GM18507 (cell line): ENCODE results near the gene GPC3.

ENCODE experiments used
- DNase-seq: peaks from one replicate; pipeline ENCODE4 v3.0.0; 2011; ENCODE audit warnings: low read depth; ENCODE audit not compliant: insufficient read length; ENCODE audit errors: extremely low spot score
- FAIRE-seq: peaks from 2 replicates; lab custom pipeline; 2011; peaks lifted over from hg19 to GRCh38; lab: Jason Lieb, UNC

GPC3 gene

DNA sequence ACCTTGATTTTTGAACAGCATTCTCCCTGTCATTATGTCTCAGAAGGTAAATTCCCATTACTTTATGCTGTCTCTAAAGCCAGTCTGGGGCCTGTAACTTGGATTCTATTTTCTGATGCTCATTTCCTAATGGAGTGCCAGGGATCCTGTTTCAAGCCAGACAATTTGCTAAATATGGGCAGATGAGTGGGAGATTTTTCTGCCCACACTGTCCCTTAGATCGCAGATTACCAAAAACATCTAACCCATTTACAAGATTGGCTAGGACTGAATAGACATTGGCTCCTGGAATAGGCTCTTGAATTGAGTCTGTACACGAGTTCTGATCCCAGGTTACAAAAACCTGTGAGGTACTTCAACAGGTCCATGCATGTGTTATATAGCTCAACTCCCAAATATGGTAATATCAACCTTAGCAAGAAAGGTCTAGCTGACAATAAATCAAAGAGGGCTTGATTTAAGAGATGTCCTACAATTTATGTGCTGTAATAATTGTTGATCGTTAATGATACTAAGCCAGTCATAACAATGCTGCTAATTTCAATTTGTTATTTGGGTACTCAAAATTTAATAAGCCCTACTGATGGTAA is 5.7 kb downstream of the GPC3 start:
- FAIRE-seq, result no peak
- DNase-seq, result no peak

DNA sequence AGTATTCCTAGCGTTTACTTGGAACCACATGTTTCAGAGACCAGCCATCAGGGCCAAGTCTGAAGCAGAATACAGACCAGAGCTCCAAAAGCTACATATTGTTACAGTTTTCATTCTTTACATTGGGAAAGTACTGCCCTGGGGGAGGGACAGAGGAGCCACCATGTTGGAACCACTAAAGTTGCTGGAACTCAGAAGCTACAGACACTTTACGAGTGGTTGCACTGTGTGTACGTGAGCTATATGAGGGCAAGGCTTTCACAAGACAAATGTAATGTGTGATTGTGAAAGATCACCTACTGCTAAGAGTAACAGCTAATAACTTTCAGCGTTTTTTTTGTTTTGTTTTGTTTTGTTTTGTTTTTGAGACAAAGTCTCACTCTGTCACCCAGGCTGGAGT is 11.7 kb downstream of the GPC3 start:
- no peak for DNase-seq
- no peak for FAIRE-seq

DNA sequence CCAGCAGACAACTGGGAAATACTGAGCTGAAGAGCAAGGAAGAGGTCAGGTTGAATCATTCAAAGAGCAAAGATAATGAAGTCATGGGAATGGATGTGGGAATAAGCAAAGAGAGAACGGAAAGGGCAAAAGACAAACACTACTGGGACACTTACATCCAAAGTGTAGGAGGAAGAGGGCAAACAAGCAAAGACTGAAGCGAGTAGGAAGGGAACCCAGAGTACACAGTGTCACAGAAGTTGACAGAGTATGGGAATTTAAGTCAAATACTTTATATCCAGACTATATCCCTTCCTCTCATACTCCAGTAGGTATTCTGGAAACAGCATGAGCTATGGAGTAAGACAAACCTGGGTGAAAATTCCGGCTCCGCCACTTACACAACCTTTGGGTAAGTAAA is 12.5 kb downstream of the GPC3 start:
- FAIRE-seq, result no peak
- no peak for DNase-seq

DNA sequence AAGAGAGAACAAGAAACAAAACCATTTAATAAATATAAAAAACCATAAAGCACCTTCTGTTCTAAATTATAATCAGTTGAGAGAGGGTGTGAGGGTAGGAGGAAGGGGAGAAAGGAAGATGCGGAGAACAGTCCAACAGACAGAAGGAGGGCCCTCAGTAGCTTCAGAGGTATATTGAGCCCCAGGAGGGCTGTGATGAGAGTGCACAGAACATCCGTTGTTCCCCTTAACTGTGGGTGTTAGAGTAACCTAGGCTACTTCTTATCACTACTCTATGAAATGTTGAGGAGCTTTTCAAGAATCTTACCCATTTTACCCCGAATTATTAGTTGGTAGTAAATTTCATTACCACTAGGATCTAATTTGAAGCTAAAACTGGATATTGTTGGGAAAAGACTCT is 13.8 kb downstream of the GPC3 start:
- no peak for DNase-seq
- no peak for FAIRE-seq

DNA sequence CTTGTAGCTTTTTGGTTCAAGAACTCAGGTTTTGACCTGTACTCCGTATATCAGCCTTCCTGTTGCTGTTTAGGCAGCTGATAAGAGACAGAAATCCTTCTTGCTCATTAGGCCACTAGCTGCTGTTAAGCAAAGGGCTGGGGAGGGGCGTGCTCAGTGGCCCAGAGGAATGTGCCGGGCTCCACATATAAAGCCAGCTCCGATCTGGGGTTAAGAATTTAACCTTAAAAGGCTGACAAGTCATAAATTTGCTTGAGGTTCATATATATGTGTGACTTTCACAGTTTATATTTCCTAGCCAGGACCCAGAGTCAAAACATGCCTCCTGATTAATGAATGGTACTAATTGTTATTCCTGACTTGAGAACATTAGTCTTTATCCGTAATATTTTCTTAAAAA is 15.3 kb downstream of the GPC3 start:
- DNase-seq (no peak), FAIRE-seq (no peak)

DNA sequence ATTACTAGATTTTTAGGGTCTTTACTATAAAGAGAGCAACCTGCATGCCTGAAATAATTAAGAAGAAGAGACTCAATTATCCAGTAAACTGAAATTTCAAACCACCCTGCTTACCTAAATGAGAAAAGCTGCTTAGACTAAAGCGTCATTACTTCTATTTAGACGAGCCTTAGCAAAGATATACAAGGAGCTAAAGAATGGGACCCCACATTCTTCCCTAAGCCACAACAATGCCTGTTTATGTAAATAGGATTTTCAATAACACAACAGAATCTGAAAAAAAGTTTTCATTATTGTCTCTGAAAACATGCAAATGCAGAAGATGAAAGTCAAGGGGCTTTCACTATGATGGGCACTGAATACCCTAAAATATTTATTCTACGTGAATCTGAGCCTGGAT is 16.2 kb downstream of the GPC3 start:
- DNase-seq (no peak), FAIRE-seq (no peak)

DNA sequence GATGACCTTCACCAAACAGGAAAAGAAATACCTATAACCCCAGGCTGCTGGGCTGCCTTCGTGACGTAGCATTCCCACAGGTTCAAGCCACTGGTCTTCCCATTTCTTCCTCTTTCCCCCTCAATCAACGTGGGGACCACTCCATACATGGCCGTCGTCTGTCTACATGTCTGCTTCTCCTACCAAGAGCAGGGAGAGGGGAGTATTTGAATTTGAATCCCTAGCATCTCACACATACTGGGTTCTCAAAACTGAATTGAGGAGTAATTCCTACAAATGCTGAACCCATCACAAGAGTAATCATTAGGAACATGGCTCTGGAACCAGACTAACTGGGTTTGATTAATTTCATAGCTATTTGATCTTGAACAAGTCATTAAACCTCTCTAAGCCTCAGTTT is 17.3 kb downstream of the GPC3 start:
- no peak for DNase-seq
- no peak for FAIRE-seq

DNA sequence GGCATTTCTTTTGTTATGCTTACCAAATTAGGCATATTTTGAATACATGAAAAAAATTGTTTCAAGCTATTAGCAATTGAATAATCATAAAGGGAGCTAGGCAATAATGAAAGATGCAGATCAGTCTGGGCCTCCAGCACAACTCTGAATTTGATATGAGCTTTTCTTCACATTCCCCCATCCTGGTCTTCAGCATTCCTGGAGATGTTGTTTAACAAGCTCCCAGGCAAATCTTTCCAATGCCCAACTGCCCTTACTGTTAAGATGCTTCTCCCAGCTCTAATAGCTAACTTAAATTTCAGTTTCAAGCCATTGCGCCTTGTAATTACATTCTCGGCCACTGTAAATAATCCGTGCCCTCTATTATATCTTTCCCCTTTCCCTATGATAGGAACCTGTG is 19.2 kb downstream of the GPC3 start:
- no peak for DNase-seq
- FAIRE-seq, result no peak

DNA sequence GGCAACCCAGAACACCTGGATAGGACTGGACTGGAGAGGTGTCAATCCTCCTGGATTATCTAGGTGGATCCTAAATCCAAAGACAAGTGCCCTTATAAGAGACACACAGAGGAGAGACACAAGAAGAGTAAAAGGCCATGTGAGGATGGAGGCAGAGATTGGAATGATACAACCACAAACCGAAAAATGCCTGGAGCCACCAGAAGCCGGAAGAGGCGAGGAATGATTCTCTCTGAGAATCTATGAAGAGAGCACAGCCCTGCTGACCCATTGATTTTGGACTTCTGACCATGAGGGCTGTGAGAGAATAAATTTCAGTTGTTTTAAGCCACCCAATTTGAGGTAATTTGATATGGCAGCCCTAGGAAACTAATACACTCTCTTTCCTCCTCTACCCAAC is 20.1 kb downstream of the GPC3 start:
- FAIRE-seq, result no peak

DNA sequence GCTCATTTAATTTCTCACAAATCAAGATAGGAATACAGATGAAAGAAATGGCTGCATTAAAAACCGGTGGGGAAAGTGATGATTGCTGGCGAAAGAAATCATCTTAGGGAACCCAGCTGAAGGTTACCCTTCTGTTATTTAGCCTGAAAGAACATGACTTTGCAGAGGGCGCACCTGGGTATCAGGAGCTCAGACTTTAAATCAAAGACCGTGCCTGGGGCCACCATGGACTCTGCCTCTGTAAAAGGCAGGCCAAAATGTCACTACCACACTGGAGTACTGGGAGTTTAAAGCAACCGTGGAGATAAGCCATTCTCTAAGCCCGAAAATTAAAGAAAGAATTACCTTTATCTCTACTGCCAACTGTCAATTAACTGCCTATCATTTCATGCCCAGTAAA is 24.3 kb downstream of the GPC3 start:
- DNase-seq, result no peak
- no peak for FAIRE-seq

More for the DNA sequence above, 20.1 kb downstream of the GPC3 start:
- DNase-seq, result no peak

DNA sequence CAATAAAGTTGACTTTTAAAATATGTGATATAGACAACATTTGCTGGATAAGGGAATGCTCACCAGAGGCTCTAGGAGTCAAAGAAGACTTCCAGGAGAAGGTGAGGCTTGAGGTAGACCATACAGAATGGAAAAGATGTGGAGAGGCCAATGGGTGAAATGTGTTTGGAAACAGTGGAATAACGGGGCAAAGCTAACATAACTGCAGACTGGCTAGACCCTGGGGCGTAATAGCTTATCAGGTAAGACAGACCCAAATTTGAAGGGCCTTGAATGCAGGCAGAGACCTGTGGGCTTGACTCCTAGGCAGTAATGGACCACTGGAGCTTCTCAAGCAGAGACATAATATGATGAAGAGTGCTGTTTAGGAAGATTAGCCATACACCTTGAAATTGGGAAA is 25.4 kb downstream of the GPC3 start:
- no peak for FAIRE-seq

DNA sequence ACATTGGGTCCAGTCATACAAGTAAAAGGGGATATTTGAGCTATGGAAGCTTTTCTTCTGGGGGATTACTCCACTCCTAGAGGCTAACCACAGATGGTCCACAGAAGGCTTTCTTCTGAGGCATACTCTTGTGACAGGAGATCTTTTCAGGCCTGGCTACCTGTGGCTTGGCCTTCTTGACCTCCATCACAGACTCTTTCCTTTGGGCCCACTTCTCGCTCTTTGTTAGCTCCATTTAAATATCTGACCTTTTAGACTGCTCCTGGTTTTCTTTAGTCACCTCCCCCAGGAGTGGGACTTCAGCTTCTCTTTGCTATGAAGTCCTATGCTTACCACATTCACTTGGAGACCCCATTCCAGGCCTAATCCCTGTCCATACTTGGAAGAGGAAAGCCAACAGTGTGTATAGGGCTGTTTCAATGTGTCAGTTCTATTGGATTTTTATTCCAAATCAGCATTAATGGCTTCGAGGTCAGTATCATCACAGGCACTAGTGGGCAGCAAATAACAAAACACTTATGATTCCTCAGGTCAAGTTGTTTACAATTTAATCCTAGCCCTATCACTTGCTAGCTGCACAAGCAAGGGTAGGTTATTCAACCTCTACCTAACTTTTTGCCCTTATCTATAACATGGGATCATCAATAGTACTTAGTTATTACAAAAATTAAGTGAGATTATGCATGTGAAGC is 26.3 kb downstream of the GPC3 start:
- no peak for DNase-seq
- no peak for FAIRE-seq

More for the DNA sequence above, 25.4 kb downstream of the GPC3 start:
- DNase-seq, result no peak

DNA sequence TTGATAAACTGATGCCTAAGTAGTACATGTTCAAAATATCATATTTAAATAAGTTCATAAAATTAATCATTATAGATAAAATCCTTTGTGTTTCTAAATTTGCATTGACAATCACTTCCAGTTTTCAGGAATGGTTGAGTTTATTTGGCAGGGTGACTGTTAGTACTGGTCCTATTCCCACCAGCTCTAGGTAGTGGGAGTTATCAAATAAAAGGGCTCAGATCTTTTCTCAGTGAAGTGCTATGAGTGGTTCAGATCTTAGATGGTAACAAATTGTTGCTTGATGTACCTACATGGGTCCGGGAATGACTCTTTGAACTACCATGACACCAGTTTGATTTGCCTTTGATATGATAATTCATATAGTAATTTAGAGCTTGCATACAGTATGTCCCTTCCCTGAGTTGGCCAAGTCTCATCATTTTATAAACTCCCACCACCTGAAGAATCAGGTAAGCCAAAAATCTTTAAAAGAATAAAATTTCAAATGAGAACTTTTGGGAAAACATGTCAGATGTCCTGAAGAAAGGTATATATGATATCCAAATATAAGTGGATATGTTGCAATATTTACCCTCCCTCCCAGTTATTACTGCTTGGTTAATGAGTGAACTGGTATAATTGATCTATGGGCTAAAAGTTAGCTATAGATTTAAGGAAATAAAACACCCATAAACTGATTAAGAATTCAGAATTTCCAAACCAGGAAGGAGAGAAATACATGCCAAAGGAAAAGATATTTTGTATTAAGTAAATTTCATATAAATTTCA is 28.6 kb downstream of the GPC3 start:
- FAIRE-seq, result no peak
- no peak for DNase-seq

DNA sequence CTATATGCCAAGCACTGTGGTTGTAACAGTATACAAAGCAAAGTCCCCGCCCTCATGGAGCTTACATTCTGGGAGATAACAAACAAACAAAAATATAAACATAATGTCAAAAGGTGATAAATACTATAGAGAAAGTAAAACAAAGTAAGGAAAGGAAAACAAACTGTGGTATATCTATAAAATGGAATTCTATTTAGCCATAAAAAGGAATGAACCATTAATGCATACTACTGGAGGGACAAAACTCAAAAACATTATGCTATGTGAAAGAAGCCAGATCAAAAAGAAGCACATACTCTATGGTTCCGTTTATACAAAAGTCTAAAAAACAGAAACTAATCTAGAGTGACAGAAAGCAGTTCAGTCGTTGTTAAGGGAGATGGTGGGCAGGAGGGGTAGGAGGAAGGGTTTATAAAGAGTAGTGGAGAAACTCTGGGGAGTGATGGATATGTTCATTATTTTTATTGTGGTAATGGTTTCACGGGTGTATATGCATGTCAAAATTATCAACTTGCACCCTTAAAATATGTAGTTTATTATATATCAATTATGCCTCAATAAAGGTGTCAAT is 31.5 kb downstream of the GPC3 start:
- FAIRE-seq, result no peak
- no peak for DNase-seq

DNA sequence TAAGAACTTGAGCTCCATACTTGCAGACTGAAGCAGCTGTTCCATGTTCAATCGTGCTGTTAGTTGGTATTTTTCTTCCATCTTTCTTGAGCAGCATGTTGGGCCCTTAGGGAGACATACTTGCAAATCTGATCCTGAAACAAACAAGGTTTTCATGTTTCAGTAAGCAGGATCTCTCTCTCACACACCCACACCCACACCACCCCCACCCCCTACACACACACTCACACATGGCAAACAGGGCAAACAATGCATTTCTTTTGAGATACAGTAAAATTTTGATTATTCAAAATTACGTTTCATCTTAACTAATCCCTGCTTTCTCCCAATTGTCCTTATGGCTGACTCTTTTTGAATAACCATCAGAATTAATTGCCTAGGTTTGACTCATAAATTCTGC is 32.3 kb downstream of the GPC3 start:
- no peak for FAIRE-seq
- DNase-seq, result no peak

DNA sequence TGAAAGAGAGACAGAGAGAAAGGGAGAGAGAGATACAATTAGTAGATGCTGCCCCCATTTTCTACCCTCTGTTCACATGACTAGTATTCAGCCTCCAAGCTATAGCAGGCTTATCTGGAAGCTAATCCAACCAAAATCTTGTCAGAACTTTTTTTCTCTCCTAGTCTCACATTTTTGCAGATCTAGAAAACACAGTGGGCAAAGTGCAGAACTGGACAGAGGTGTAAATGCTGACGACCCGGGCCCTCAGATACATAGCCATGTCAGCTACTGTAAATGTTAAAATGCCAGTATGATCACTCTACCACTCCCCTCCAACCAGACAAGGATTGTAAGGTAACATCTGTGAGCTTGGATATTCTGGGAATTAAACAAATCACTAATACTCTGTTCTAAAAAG is 34.3 kb downstream of the GPC3 start:
- no peak for DNase-seq
- FAIRE-seq, result no peak

DNA sequence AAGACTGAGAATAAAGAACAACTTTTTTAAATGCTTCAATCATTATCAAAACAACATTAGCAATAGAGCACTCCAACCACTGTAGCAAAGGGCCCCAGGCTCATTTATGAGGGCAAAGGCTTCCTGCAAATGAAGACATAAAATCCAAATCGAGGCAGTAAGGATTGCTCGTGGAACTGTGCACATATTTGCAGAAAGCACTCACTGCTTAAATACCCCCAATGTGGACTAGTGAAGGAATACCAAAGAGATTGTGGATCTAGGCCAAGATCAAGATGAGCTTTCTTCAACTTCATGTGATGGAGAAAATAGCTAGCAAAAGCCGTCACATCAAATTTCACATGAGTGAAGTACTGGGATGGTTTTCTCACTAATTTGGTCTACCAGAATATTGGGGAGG is 35.2 kb downstream of the GPC3 start:
- no peak for FAIRE-seq

DNA sequence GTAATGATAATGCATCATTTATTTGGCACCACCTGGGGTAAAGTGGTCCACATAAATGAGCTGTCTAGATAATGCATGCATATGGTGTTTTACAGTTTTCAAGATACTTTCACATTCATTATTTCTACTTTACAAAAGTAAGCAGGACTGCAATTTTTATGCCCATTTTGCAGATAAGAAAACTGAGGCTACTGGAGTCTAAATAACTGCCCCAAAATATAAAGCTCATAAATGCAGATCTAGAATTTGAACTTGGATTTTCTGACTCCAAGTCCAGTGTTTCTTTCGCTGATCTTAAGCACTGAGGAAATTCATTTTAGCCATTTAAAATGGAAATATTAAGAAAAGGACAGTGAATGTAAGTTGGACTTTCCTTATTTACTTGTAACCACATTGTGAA is 36.5 kb downstream of the GPC3 start:
- FAIRE-seq, result no peak
- DNase-seq, result no peak

More for the DNA sequence above, 35.2 kb downstream of the GPC3 start:
- DNase-seq, result no peak

DNA sequence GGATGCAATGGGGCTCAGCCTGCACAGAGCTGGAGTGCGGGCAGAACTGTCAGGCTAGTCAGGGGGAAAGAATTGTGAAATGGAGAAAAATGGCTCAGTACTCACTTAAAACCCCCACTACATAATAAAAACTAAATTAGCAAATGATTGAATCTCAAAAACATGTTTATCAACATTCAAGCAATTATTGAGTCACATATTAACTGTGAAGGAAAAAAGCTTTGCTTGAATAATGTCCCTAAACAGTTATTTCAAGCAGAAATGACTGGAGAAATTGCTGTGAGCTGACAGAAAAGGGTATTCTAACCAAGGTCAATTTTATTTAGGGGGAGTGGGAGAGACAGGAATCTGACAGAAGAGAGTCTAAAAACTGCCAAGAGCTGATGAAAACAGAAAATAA is 37.4 kb downstream of the GPC3 start:
- no peak for FAIRE-seq
- no peak for DNase-seq

DNA sequence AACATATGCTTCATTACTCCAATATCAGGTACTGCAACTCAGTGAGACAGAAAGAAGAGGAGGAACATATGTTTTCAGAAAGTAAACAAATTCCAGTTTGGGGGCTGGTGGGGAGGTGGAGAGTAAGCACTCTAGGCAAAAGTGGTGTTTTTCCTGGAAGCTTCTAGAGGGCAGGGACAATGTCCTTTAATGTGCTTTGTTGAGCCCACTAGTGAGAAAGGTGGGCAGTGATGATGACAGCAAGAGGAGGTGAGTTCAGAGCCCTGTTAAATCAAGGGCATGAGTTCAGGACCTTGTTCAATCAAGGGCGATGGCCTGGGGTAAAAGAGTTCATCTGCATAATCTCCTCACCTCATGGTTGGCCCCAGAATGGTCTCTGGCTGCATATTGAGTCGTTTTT is 38.4 kb downstream of the GPC3 start:
- FAIRE-seq (no peak), DNase-seq (no peak)

DNA sequence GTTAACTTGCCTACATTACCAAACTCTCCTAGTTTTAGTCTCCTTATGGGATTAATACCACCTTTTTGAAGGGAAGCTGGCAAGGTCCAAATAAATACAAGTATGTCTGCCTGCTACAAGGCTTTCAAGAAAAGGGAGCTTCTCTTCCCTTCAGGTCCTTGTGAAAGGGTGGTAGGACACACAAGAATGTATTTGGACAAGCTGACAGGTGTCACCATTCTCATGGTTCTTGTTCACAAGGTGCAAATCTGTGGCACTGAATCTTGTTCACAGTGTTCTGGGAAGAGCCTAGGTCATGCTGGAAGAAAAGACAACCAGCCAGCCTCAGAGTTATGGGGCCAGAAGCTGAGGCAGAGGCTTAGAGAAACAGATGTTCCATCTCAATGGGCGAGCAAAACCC is 41.9 kb downstream of the GPC3 start:
- no peak for DNase-seq
- no peak for FAIRE-seq
